DND-41 (cell line): ENCODE results near the gene NAPA.
A peak's percentile ranks its signal among the peaks of the same experiment; 100 is the strongest.

Experiments used
- EZH2 ChIP-seq: IDR thresholded peaks from 3 replicates; pipeline ENCODE4 v1.6.1; 2012; ENCODE audit warnings: borderline replicate concordance, low read depth, mild to moderate bottlenecking, moderate library complexity, low read length, inconsistent platforms; ENCODE audit not compliant: severe bottlenecking
- TF ChIP-seq, protein P1 (sequence below): IDR thresholded peaks from 2 replicates; pipeline ENCODE4 v1.5.1; 2012; ENCODE audit warnings: borderline replicate concordance, low read length, moderate library complexity, mild to moderate bottlenecking; ENCODE audit not compliant: poor library complexity, severe bottlenecking; ENCODE audit errors: extremely low read depth

DNA sequence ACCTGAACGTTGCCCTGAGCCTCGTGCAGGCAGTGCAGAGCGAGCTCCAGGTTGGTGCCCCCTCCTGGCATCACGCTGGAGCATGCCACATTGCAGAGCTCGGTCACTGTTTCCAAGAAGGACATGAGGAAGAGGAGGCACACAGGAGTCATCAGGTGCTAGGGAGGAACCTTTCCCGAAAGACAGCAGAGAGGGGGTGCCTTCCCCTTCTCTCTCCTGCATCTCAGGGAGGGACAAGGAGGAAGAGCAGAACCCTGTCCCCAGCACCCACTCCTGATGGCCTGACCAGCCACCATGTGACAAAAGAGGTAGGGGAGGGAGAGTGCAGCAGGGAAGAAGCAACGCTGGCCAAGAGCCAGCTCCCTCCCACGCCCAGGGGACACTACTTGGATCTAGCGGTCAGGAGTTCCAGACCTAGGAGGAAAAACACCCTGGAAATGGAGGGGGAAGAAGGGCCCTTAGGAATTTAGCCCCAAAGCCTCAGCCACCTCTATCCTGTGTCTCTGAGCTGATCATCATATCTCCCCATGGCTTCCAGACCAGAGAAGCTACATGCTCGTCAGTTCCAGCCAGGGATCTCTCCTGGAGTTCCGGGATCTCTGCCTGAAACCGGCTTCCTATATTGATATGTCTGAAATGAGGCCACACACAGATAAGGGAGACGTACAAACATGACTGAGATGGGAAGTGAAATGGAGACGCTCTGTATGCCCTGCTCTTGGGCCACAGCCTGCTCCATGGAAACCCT is 17.0 kb upstream of the NAPA start:
- TF ChIP-seq, protein P1, sequence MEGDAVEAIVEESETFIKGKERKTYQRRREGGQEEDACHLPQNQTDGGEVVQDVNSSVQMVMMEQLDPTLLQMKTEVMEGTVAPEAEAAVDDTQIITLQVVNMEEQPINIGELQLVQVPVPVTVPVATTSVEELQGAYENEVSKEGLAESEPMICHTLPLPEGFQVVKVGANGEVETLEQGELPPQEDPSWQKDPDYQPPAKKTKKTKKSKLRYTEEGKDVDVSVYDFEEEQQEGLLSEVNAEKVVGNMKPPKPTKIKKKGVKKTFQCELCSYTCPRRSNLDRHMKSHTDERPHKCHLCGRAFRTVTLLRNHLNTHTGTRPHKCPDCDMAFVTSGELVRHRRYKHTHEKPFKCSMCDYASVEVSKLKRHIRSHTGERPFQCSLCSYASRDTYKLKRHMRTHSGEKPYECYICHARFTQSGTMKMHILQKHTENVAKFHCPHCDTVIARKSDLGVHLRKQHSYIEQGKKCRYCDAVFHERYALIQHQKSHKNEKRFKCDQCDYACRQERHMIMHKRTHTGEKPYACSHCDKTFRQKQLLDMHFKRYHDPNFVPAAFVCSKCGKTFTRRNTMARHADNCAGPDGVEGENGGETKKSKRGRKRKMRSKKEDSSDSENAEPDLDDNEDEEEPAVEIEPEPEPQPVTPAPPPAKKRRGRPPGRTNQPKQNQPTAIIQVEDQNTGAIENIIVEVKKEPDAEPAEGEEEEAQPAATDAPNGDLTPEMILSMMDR, result peak; percentile 10
- no peak for TF ChIP-seq EZH2
